CD14-positive monocyte (primary cell): Measurements from ENCODE around the gene SLX9. TPM values are rescaled to one million over a fixed set of nuclear protein-coding genes. Genes with fewer than 3 reads are reported as not detected.
A peak's percentile ranks its signal among the peaks of the same experiment; 100 is the strongest.

Source experiments
- DNase-seq, 3 donors: peaks; one replicate each; pipeline ENCODE4 v3.0.0-alpha.2; 2011 to 2022
- H2AFZ ChIP-seq: 2 replicates; pipeline ENCODE4 v1.6.0; 2012; ENCODE audit warnings: mild to moderate bottlenecking, low read depth, low read length, inconsistent platforms; ENCODE audit not compliant: insufficient read depth, poor library complexity, severe bottlenecking
- H3K27ac ChIP-seq, 2 donors: 1 replicate in 1 of 2; 2 replicates in 1 of 2; pipeline ENCODE4 v1.5.1; 2012 to 2013; ENCODE audit warnings: low read length in 2 of 2, control low read depth in 1 of 2, inconsistent platforms in 1 of 2, low read depth in 1 of 2, mild to moderate bottlenecking in 1 of 2
- H3K27me3 ChIP-seq, 2 donors: one replicate each; pipeline versions ENCODE4 v1.6.0 to v1.6.1; 2011 to 2013; ENCODE audit warnings: low read length in 2 of 2; ENCODE audit not compliant: control insufficient read depth in 2 of 2, insufficient read depth in 2 of 2
- H3K36me3 ChIP-seq, 2 donors: replicated peaks in 1 of 2; 1 replicate in 1 of 2; 2 replicates in 1 of 2; pipeline versions ENCODE4 v1.5.1 to v1.6.1; 2012 to 2013; ENCODE audit warnings: low read length in 2 of 2, control low read depth in 1 of 2, inconsistent platforms in 1 of 2, mild to moderate bottlenecking in 1 of 2; ENCODE audit not compliant: insufficient read depth in 2 of 2, control insufficient read depth in 1 of 2
- H3K4me1 ChIP-seq, 2 donors: 1 replicate in 1 of 2; 2 replicates in 1 of 2; pipeline versions ENCODE4 v1.5.1 to v1.6.1; 2012 to 2013; ENCODE audit warnings: low read length in 2 of 2, control low read depth in 1 of 2, inconsistent platforms in 1 of 2, mild to moderate bottlenecking in 1 of 2, moderate library complexity in 1 of 2; ENCODE audit not compliant: insufficient read depth in 2 of 2, control insufficient read depth in 1 of 2
- H3K4me2 ChIP-seq: replicated peaks from 2 replicates; pipeline ENCODE3; 2012; ENCODE audit warnings: low read length, moderate library complexity, mild to moderate bottlenecking; ENCODE audit not compliant: poor library complexity, severe bottlenecking; ENCODE audit errors: extremely low read depth
- H3K4me3 ChIP-seq, 3 experiments: fragments of 200-600 bp in 1 of 3; sonication (generic) in 1 of 3; replicated peaks in 1 of 3; 1 replicate in 2 of 3; 2 replicates in 1 of 3; pipeline ENCODE4 v1.5.1; 2011 to 2013; ENCODE audit warnings: low read length in 3 of 3, mild to moderate bottlenecking in 3 of 3, control low read depth in 2 of 3, low read depth in 2 of 3, inconsistent platforms in 1 of 3, moderate library complexity in 1 of 3
- H3K79me2 ChIP-seq: 2 replicates; pipeline ENCODE4 v1.6.0; 2012; ENCODE audit warnings: mild to moderate bottlenecking, control low read depth, inconsistent platforms, low read length, moderate library complexity; ENCODE audit not compliant: insufficient read depth
- H3K9ac ChIP-seq: 2 replicates; pipeline ENCODE4 v1.6.0; 2017; ENCODE audit warnings: low read length, mild to moderate bottlenecking; ENCODE audit not compliant: insufficient read depth, poor library complexity, severe bottlenecking
- H3K9me3 ChIP-seq, 2 donors: replicated peaks in 1 of 2; 1 replicate in 1 of 2; 2 replicates in 1 of 2; pipeline versions ENCODE4 v1.5.1 to v1.6.1; 2012 to 2013; ENCODE audit warnings: low read length in 2 of 2, control low read depth in 1 of 2; ENCODE audit not compliant: control insufficient read depth in 1 of 2, insufficient read depth in 1 of 2
- H4K20me1 ChIP-seq: 2 replicates; pipeline ENCODE4 v1.6.0; 2012; ENCODE audit warnings: mild to moderate bottlenecking, low read length, control low read depth, moderate library complexity; ENCODE audit not compliant: insufficient read depth
- H3K27ac Mint-ChIP-seq, 7 donors: one replicate each; pipeline ENCODE4 v1.8.0; 2020; ENCODE audit warnings: mild to moderate bottlenecking in 7 of 7, mixed read lengths in 7 of 7, moderate library complexity in 6 of 7, inconsistent platforms in 2 of 7
- H3K27me3 Mint-ChIP-seq, 3 donors: one replicate each; pipeline ENCODE4 v1.8.0; 2021 to 2022; ENCODE audit warnings: low read depth in 3 of 3, mild to moderate bottlenecking in 3 of 3, mixed read lengths in 3 of 3, moderate library complexity in 3 of 3, inconsistent platforms in 1 of 3
- H3K36me3 Mint-ChIP-seq, 2 donors: one replicate each; pipeline ENCODE4 v1.8.0; 2020; ENCODE audit warnings: mixed read lengths in 2 of 2, inconsistent platforms in 1 of 2, mild to moderate bottlenecking in 1 of 2
- H3K4me1 Mint-ChIP-seq: one replicate; pipeline ENCODE4 v1.8.0; 2020; ENCODE audit warnings: mild to moderate bottlenecking, mixed read lengths
- H3K4me3 Mint-ChIP-seq, 2 donors: one replicate each; pipeline ENCODE4 v1.8.0; 2020; ENCODE audit warnings: mild to moderate bottlenecking in 2 of 2, mixed read lengths in 2 of 2, moderate library complexity in 1 of 2
- H3K9me3 Mint-ChIP-seq, 7 donors: one replicate each; pipeline ENCODE4 v1.8.0; 2020 to 2022; ENCODE audit warnings: mixed read lengths in 7 of 7, mild to moderate bottlenecking in 6 of 7, moderate library complexity in 6 of 7, inconsistent platforms in 2 of 7
- WGBS: methylation state at CpG from one replicate; pipeline ENCODE4 v1.1.5; 2013; ENCODE audit warnings: missing lambda C conversion rate; ENCODE audit not compliant: insufficient coverage; 5-methylcytosine and 5-hydroxymethylcytosine counted together
- intact Hi-C, 2 donors: fragments of 100-400 bp; cut with micrococcal nuclease; formaldehyde crosslinking; loops; one replicate each; pipeline versions ENCODE4 v1.15.0 to v1.15.1; 2023
- polyA plus RNA-seq, 3 donors: library from polyadenylated mRNA; depleted of rRNA in 1 of 3; unstranded in 2 of 3; stranded (reverse) in 1 of 3; fragments of 300-500 nt in 2 of 3; fragments of >200 nt in 1 of 3; fragmentation: Illumina TruSeq in 2 of 3; gene quantifications; 1 replicate in 2 of 3; 2 replicates in 1 of 3; pipeline ENCODE4 v1.2.3, GENCODE V29; 2012 to 2021
- TF ChIP-seq, protein P1 (sequence below): fragments of 200-600 bp; IDR thresholded peaks from one replicate; pipeline ENCODE4 v1.8.0; 2022; ENCODE audit warnings: antibody characterized with exemption, mild to moderate bottlenecking

SLX9 gene
- polyA plus RNA-seq, 3 donors, result 7.5 to 9.0 (median 9.0) TPM

DNA sequence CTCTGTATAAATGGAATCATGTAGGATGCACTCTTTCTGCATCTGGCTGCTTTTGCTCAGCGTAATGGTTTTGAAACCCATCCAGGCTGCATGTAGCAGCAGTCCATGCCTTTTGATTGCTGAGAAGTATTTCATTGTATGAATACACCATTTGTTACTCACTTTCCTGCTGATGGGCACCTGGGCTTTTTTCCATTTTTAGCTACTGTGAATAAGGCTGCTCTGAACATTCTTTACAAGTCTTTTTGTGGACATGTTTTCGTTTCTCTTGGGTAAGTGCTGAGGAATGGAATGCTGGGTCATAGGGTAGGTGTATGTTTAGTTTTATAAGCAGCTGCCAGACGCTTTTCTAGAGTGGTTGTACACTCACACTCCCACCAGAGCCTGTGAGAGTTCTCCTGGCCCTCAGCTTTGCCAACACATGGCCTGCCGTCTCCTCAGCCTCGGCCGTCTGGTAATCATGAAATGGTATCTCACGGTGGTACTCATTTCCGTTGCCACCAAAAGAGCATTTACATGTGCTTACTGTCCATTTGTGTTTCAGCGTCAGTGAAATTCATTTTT is 22.7 kb downstream of the SLX9 start:
- TF ChIP-seq, protein P1, sequence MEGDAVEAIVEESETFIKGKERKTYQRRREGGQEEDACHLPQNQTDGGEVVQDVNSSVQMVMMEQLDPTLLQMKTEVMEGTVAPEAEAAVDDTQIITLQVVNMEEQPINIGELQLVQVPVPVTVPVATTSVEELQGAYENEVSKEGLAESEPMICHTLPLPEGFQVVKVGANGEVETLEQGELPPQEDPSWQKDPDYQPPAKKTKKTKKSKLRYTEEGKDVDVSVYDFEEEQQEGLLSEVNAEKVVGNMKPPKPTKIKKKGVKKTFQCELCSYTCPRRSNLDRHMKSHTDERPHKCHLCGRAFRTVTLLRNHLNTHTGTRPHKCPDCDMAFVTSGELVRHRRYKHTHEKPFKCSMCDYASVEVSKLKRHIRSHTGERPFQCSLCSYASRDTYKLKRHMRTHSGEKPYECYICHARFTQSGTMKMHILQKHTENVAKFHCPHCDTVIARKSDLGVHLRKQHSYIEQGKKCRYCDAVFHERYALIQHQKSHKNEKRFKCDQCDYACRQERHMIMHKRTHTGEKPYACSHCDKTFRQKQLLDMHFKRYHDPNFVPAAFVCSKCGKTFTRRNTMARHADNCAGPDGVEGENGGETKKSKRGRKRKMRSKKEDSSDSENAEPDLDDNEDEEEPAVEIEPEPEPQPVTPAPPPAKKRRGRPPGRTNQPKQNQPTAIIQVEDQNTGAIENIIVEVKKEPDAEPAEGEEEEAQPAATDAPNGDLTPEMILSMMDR, result no peak
- Mint-ChIP-seq H3K36me3 (peaks cover 57 to 69% of the 10 kb centered on the region in 2 donors), H3K27me3 (peaks cover 0 to 7% (median 2%) of the 10 kb centered on the region in 3 donors), H3K4me1 (peaks cover 32% of the 10 kb centered on the region), H3K27ac (peak overlapping the region in 2 of 7 donors; percentile 30 to 63), H3K4me3 (no peak overlapping the region), H3K9me3 (peaks cover 0 to 2% (median 0%) of the 10 kb centered on the region in 7 donors)
- no peak overlapping the region for H3K9ac ChIP-seq
- no peaks in the 10 kb centered on the region for H4K20me1 ChIP-seq
- peaks cover 34 to 48% of the 10 kb centered on the region in 2 donors for H3K36me3 ChIP-seq
- no peak overlapping the region for H3K27ac ChIP-seq
- no peaks in the 10 kb centered on the region for H3K27me3 ChIP-seq
- peaks cover 4% of the 10 kb centered on the region for H3K79me2 ChIP-seq
- peaks cover 29% of the 10 kb centered on the region in 2 donors for H3K4me1 ChIP-seq
- H3K4me3 ChIP-seq, result no peak overlapping the region
- H2AFZ ChIP-seq, result no peak overlapping the region
- 98% methylated on average over 6 of the region's 9 CpGs for WGBS
- H3K9me3 ChIP-seq, result no peaks in the 10 kb centered on the region
- H3K4me2 ChIP-seq, result no peak overlapping the region
- intact Hi-C loops, result no loop called here
- no peak for DNase-seq

DNA sequence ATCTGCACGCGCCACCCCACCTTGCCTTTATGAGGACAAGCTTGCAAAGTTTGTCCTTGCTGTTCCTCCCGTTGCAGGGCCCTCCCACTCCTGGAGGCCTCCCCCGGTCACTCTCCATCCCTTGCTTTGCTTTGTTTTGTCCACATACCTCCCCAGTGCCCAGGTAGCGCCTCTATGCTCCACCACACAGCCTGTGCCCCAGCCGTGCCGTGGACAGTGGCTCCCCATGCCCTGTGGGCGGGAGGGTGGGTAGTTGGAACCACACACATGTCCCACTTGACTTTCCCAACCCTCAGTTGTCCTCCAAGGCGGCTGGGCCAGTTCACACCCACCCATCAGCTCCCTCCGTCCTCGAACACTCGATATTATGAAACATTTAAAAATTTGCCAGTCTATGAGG is 24.6 kb downstream of the SLX9 start:
- Histone ChIP-seq H3K27me3 (no peaks in the 10 kb centered on the region), H3K4me2 (no peak overlapping the region), H3K79me2 (peaks cover 4% of the 10 kb centered on the region), H3K36me3 (peaks cover 22 to 31% of the 10 kb centered on the region in 2 donors), H3K9me3 (no peaks in the 10 kb centered on the region), H4K20me1 (no peaks in the 10 kb centered on the region), H3K4me3 (no peak overlapping the region), H3K9ac (no peak overlapping the region), H2AFZ (no peak overlapping the region), H3K4me1 (peaks cover 48% of the 10 kb centered on the region in 2 donors), H3K27ac (no peak overlapping the region)
- 98% methylated on average over 8 of the region's 12 CpGs for WGBS
- intact Hi-C loops, result no loop called here
- H3K4me3 Mint-ChIP-seq, result peak overlapping the region in 1 of 2 donors; percentile 42
- H3K4me1 Mint-ChIP-seq, result peaks cover 49% of the 10 kb centered on the region
- peaks cover 0 to 2% (median 0%) of the 10 kb centered on the region in 7 donors for H3K9me3 Mint-ChIP-seq
- DNase-seq, result no peak
- TF ChIP-seq, protein P1, result no peak
- peak overlapping the region in 2 of 7 donors; percentile 2 to 26 for H3K27ac Mint-ChIP-seq
- H3K27me3 Mint-ChIP-seq, result peaks cover 0 to 9% (median 3%) of the 10 kb centered on the region in 3 donors
- H3K36me3 Mint-ChIP-seq, result peaks cover 47 to 57% of the 10 kb centered on the region in 2 donors
